ENCODE measurements around the gene TBC1D7. TPM values are rescaled to one million over a fixed set of nuclear protein-coding genes. Genes with fewer than 3 reads are reported as not detected.
"Not testable (repeated sequence)": the region's sequence is repeated elsewhere in the genome, so short reads cannot be mapped to it uniquely, and the experiment has no call there.

Gene TBC1D7
- total RNA-seq, 1 donor: 23.7 TPM

DNA sequence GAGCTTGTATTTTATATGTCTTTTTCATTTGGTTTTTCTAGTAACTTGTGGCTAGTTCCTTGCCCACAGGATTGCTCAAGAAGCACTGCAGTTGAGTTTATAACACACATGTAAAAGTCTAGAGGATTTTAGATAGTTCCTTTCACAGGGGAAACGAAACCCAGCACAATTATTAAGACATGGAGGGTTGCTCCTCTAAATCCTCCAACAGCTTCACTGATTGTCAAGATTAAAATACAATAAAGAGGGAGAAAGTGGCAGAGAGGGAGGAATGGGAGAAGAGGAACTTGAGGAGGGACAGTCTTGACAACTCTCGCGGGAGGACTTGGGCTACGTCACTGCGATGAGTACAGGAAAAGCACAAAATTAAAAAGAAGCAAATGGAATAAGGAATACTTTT lies 9.7 kb upstream of the TBC1D7 start:
- TF ChIP-seq, protein P1, sequence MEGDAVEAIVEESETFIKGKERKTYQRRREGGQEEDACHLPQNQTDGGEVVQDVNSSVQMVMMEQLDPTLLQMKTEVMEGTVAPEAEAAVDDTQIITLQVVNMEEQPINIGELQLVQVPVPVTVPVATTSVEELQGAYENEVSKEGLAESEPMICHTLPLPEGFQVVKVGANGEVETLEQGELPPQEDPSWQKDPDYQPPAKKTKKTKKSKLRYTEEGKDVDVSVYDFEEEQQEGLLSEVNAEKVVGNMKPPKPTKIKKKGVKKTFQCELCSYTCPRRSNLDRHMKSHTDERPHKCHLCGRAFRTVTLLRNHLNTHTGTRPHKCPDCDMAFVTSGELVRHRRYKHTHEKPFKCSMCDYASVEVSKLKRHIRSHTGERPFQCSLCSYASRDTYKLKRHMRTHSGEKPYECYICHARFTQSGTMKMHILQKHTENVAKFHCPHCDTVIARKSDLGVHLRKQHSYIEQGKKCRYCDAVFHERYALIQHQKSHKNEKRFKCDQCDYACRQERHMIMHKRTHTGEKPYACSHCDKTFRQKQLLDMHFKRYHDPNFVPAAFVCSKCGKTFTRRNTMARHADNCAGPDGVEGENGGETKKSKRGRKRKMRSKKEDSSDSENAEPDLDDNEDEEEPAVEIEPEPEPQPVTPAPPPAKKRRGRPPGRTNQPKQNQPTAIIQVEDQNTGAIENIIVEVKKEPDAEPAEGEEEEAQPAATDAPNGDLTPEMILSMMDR (IDR thresholded peaks at IDR 0.05; ENCODE audit: insufficient read depth, low read depth, low read length): no peak
- H3K4me3 ChIP-seq (ENCODE audit: low read depth, low read length): no peak overlapping the region

DNA sequence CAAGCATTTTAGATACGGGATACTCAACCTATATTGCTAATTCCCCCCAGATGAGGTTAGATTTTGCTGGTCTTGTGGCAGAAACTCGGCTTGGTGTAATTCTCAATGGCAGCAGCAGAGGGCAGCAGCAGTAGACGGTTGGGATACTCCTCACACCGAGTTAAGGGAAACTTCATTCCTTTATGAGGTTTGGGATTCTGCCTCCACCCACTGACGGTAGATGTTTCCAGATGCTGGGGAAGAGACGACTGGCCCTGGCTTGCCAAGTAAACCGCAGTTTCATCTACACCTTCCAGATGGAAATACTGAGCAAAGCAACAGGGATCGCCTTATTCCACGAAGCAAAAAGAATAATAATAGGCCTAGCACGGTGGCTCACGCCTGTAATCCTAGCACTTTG lies 8.2 kb upstream of the TBC1D7 start:
- H3K4me3 ChIP-seq (ENCODE audit: low read depth, low read length): no peak overlapping the region
- peak; percentile 94 for DNase-seq (ENCODE audit: low read depth)
- TF ChIP-seq, protein P1 (IDR thresholded peaks at IDR 0.05; ENCODE audit: insufficient read depth, low read depth, low read length): peak; percentile 88

More for the DNA sequence above, 9.7 kb upstream of the TBC1D7 start:
- peak; percentile 86 for DNase-seq (ENCODE audit: low read depth)

- TF ChIP-seq, protein P1 (IDR thresholded peaks at IDR 0.05; ENCODE audit: insufficient read depth, low read depth, low read length): no peak
- DNase-seq (ENCODE audit: low read depth): no peak
- no peak overlapping the region for H3K4me3 ChIP-seq (ENCODE audit: low read depth, low read length)
Observed at GRCh38 chr6:13334953-13335352, 6.6 kb upstream of the TBC1D7 start.

GRCh38 chr6:13332349-13332706 lies 4.0 kb upstream of the TBC1D7 start:
- TF ChIP-seq, protein P1 (IDR thresholded peaks at IDR 0.05; ENCODE audit: insufficient read depth, low read depth, low read length): no peak

DNA sequence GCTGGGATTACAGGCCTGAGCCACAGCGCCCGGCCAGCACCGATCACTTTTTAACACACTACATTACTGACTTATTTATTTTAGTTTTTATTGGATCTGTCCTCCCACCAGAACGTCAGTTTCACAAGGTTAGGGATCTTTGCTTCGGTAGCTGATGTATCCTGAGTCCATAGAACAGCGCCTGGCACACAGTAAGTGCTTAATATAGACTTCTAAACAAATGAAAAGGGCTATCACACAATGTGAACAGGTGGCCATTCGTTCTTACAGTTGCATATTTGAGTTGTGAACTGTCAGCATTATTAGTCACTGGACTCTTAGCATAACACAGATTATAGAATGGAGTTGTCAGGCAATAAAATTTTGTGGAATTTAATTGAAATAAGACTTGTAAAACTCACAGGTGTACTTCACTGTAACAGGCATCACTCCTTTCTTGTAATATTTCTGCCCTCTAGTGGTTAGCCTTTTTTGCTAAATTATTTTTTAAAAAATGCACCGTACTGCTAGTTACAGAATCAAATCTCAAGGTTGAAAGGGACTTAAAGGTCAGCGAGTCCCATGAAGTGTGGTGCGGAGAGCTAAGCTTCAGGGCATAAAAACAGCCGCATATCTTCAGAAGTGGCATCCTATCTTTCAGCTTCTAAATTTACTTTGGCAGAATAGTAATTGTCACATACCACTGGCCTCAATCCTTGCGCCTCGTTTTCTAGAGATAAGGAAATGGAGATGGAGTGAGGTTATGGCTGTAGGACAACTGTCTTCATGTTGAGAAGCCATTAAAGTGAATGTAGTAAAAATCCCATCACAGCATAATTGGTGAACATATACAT lies 3.4 kb upstream of the TBC1D7 start:
- no peak overlapping the region for H3K4me3 ChIP-seq (ENCODE audit: low read depth, low read length)
- DNase-seq (ENCODE audit: low read depth): peak; percentile 36
- TF ChIP-seq, protein P1 (IDR thresholded peaks at IDR 0.05; ENCODE audit: insufficient read depth, low read depth, low read length): peak; percentile 56

More at GRCh38 chr6:13332349-13332706, 4.0 kb upstream of the TBC1D7 start:
- H3K4me3 ChIP-seq (ENCODE audit: low read depth, low read length): no peak overlapping the region
- no peak for DNase-seq (ENCODE audit: low read depth)

- TF ChIP-seq, protein P1 (IDR thresholded peaks at IDR 0.05; ENCODE audit: insufficient read depth, low read depth, low read length): no peak
- H3K4me3 ChIP-seq (ENCODE audit: low read depth, low read length): peak overlapping the region; percentile 90
- no peak for DNase-seq (ENCODE audit: low read depth)
Observed at GRCh38 chr6:13328875-13329183, 492 bp upstream of the TBC1D7 start.

DNA sequence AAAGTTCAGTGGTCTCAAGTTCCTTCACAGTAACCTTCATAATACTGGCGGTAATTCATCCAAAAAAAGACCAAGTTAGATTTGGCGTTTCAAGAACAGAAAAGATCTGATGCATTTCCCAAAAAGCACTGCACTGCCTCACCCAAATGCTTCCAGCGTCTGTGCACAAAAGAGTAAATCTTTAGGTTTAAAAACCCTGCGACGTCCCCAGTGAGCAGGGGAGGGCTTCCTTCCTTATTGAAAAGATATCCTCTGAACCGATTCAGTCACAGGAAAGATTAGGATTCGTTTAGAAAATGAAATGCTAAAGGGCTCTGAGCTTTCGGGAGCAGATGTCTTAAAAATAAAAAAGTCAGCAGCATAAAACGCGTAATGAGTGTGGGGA lies 654 bp downstream of the TBC1D7 start:
- TF ChIP-seq, protein P1 (IDR thresholded peaks at IDR 0.05; ENCODE audit: insufficient read depth, low read depth, low read length): no peak
- no peak for DNase-seq (ENCODE audit: low read depth)
- peak overlapping the region; percentile 90 for H3K4me3 ChIP-seq (ENCODE audit: low read depth, low read length)

DNA sequence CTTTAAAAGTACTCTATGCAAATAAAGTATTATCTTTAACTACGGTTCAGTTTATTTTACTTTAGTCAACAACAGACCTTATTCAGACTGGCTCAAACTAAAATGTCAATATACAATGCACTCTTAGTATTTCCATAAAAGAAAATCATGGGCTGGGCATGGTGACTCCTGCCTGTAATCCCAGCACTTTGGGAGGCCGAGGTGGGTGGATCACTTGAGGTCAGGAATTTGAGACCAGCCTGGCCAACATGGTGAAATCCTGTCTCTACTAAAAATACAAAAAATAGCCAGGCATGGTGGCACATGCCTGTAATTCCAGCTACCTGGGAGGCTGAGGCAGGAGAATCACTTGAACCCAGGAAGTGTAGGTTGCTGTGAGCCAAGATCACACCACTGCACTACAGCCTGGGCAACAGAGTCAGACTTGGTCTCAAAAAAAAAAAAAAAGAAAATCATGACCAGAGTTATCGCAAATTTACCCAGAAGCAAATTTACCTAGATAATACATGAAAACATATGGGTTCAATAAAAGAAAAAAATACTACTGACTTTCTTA lies 2.2 kb downstream of the TBC1D7 start:
- DNase-seq (ENCODE audit: low read depth); H3K4me3 ChIP-seq (ENCODE audit: low read depth, low read length): not testable (repeated sequence)

All from fibroblast of villous mesenchyme (primary cell).